PFSK-1 (cell line): ENCODE data around the gene IQCE.

Source experiments
- FOXP2 ChIP-seq: optimal IDR thresholded peaks from 2 replicates; pipeline ENCODE3; 2011; ENCODE audit warnings: borderline replicate concordance, control low read depth, inconsistent platforms; ENCODE audit not compliant: insufficient read depth; ENCODE audit errors: extremely low read length, extremely low read depth
- POLR2AphosphoS5 ChIP-seq: IDR thresholded peaks from 2 replicates; pipeline ENCODE4 v1.6.1; 2012; ENCODE audit warnings: low read depth, mild to moderate bottlenecking, control low read depth, low read length, moderate library complexity
- SIN3A ChIP-seq: IDR thresholded peaks from 2 replicates; pipeline ENCODE4 v1.6.1; 2012; ENCODE audit warnings: mild to moderate bottlenecking, low read length, moderate library complexity, borderline replicate concordance; ENCODE audit not compliant: insufficient read depth
- TAF1 ChIP-seq: IDR thresholded peaks from 2 replicates; pipeline ENCODE4 v1.6.1; 2012; ENCODE audit warnings: low read length, control low read depth, borderline replicate concordance; ENCODE audit not compliant: insufficient read depth
- TF ChIP-seq, protein P1 (sequence below), 2 experiments: IDR thresholded peaks; 2 replicates each; pipeline versions ENCODE4 v1.6.1 to v1.8.0; 2011 to 2012; ENCODE audit warnings: low read depth in 2 of 2, low read length in 2 of 2, control low read depth in 1 of 2, inconsistent platforms in 1 of 2, mild to moderate bottlenecking in 1 of 2, moderate library complexity in 1 of 2; ENCODE audit not compliant: insufficient read depth in 1 of 2

IQCE gene

DNA sequence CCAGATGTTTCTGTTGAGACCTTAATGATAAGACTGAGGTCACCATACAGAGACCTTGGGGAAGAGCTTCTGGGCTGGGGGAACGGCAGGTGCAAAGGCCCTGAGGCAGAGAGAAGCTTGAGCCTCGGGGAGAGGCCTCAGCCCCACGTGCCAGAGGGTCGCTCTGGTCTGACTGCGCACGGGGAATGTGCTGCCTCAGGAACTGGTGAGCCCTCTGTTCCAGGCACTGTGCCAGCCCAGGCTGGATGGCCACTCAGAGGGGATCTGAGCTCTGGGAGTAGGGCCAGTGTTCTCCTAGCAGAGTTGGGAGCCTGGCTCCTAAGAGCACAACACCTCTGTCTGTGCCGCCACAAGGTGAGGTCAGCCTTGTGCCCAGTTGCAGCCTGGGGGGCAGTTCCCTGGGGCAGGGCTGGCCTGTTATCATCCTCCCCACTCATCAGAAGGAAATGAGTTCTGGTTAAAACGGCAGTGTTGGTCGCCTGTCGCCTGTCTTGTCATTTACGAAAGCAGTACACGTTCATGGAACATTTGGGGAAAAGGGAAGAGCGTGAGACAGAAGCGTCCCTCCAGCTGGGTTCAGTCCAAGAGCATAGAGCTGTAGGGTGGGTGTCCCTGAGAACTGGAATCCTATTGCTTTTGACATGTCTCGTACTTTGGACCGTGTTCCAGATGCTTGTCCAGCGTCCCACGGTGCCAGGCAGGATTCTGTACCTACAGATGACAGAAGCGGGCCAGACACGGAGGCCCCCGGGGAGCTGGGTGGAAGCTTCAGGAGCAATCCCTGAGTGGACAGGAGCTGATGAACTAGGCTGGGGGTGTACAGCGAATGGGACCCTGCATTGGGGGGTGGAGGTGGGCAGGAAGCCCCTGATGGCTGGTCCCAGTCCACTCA is 77.3 kb downstream of the IQCE start:
- TF ChIP-seq TAF1 = no peak
- no peak for TF ChIP-seq SIN3A
- no peak for TF ChIP-seq POLR2AphosphoS5
- TF ChIP-seq FOXP2 = no peak
- TF ChIP-seq, protein P1, sequence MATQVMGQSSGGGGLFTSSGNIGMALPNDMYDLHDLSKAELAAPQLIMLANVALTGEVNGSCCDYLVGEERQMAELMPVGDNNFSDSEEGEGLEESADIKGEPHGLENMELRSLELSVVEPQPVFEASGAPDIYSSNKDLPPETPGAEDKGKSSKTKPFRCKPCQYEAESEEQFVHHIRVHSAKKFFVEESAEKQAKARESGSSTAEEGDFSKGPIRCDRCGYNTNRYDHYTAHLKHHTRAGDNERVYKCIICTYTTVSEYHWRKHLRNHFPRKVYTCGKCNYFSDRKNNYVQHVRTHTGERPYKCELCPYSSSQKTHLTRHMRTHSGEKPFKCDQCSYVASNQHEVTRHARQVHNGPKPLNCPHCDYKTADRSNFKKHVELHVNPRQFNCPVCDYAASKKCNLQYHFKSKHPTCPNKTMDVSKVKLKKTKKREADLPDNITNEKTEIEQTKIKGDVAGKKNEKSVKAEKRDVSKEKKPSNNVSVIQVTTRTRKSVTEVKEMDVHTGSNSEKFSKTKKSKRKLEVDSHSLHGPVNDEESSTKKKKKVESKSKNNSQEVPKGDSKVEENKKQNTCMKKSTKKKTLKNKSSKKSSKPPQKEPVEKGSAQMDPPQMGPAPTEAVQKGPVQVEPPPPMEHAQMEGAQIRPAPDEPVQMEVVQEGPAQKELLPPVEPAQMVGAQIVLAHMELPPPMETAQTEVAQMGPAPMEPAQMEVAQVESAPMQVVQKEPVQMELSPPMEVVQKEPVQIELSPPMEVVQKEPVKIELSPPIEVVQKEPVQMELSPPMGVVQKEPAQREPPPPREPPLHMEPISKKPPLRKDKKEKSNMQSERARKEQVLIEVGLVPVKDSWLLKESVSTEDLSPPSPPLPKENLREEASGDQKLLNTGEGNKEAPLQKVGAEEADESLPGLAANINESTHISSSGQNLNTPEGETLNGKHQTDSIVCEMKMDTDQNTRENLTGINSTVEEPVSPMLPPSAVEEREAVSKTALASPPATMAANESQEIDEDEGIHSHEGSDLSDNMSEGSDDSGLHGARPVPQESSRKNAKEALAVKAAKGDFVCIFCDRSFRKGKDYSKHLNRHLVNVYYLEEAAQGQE (IDR thresholded peaks at IDR 0.05; ENCODE audit: insufficient read depth in 1 of 2, low read depth in 2 of 2, low read length in 2 of 2) = no peak

DNA sequence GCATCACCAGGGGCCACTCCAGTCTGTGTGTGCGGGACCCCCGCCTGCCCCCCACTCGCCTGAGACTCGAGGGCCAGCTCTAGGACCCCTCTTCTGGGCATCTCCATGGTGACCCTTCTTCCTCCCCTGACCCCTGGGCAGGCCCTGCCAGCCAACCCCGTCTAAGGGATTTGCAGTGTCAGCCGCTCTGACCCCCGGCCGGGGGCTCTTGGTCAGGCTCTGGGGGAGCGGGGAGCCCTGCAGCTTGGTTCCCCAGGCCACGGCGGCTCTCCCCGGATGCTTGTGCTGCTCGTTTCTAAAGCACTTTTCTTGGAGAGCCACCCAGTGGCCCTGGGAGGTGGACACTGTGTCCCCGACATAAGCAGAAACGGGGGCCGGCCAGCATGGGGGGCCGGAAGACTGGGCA is 78.3 kb downstream of the IQCE start:
- TF ChIP-seq FOXP2 (no peak), TAF1 (no peak), POLR2AphosphoS5 (no peak), SIN3A (no peak)
- TF ChIP-seq, protein P1 (IDR thresholded peaks at IDR 0.05; ENCODE audit: insufficient read depth in 1 of 2, low read depth in 2 of 2, low read length in 2 of 2) = no peak

DNA sequence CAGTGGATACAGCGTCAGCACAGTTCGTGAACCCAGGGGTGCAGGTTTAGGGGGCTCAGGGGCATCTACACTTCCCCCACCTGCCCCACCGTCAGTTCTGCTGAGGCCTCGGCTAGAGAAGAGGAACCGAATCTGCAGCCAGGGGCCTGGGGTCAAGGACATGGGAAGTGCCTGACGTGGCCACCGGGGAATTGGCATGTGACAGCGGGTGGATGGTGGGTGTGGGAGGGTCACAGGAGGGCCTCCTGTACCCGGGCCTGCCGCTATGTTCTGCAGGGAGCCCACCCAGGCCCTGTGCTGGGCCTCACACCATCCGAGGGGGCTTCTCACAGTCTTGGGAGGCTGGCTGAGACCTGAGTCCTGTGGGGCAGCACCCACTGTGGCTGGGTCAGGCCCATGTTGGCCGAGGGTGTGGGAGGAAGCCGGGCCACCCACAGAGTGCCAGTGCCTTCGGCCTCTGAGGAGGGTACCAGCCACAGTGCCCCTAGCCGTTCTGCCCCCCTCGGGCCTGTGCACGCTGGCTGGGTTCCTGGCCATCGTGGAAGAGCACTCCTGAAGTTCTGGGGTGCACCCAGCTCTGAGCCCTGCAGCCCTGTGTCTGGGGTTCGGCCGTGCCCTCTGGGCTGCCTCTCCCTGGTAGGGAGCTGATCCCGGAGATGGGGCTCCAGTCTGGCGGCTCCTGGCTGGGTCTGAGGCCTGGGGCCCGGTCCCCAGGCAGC is 78.9 kb downstream of the IQCE start:
- no peak for TF ChIP-seq FOXP2
- TF ChIP-seq POLR2AphosphoS5 = no peak
- TF ChIP-seq, protein P1 (IDR thresholded peaks at IDR 0.05; ENCODE audit: insufficient read depth in 1 of 2, low read depth in 2 of 2, low read length in 2 of 2) = no peak
- no peak for TF ChIP-seq SIN3A
- TF ChIP-seq TAF1 = no peak

DNA sequence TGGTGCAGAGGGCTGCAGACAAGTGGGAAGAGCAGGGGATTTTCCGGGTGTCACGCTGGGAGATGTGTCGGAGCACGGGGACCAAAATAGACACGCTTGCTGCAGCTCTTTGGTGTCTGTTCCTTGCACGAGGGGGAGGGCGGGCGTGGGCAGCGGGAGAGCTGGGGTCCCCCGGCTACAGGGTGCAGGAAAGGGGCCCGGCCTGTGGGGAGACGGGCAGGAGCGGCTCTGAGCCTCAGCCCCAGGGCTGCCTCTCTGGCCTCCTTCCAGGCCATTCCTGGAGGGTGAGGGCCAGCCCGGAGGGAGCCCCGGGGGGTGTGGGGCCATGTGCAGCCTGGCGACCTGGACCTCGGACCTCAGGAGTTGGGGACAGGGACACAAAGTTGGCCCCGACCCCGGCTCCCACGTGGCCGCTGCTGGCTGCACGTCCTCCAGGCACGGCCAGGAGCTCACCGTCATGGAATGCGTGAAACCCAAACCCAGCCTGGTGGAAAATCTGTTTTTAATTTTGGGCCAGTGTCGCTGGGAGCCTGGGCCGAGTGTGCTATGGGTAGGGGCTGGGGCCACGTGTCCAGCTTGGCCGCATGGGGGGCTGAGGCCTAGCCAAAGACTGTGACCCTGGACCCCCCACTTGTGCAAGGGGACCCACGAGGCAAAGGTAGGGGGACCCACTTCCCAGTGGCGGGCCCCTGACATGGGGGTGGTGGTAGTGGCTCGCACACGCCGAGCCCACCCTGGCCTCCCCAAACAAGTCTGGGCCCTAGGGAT is 79.6 kb downstream of the IQCE start:
- TF ChIP-seq POLR2AphosphoS5 (no peak), FOXP2 (no peak), TAF1 (no peak)
- TF ChIP-seq, protein P1 (IDR thresholded peaks at IDR 0.05; ENCODE audit: insufficient read depth in 1 of 2, low read depth in 2 of 2, low read length in 2 of 2) = no peak
